K562 (cell line): ENCODE results near the gene DLK1. TPM values are rescaled to one million over a fixed set of nuclear protein-coding genes. Genes with fewer than 3 reads are reported as not detected.

ENCODE experiments used
- ATAC-seq: fragments of 200-7000 bp; cut with Tn5 transposase; 3 replicates; pipeline ENCODE4 v1.9.1; 2020; ENCODE audit warnings: moderate library complexity
- BruUV-seq: library from RNA; stranded (reverse); fragments of 400-500 nt; replicated peaks from 2 replicates; lab custom pipeline; 2021; lab: Mats Ljungman, UMichigan
- CTCF ChIA-PET: fragments of 300-600 bp; formaldehyde crosslinking; extraction: SDS; loops from one replicate; lab custom pipeline; 2021; ENCODE audit warnings: low intra/inter-chr PET ratio; lab: Yijun Ruan, JAX
- POLR2A ChIA-PET: fragments of 300-600, 350-650 bp; sonication (Branson Sonifier 250); formaldehyde crosslinking; extraction: SDS; loops from one replicate; lab custom pipeline; 2021; ENCODE audit warnings: antibody characterized with exemption, inconsistent platforms; lab: Yijun Ruan, JAX
- DNase-seq, 4 experiments: peaks; one replicate each; pipeline versions ENCODE4 v3.0.0 to v3.0.0-alpha.2; 2011 to 2018; ENCODE audit warnings: low spot score in 3 of 4, mixed read lengths in 3 of 4; ENCODE audit errors: extremely low read depth in 1 of 4
- FAIRE-seq: peaks from 2 replicates; lab custom pipeline; 2011; peaks lifted over from hg19 to GRCh38; lab: Jason Lieb, UNC
- H2AFZ ChIP-seq: 2 replicates; pipeline ENCODE4 v1.6.0; 2011; ENCODE audit warnings: low read depth, low read length, control low read depth, inconsistent platforms
- H3K27ac ChIP-seq: fragments of 200-600 bp; 3 replicates; pipeline ENCODE4 v1.8.0; 2011; ENCODE audit warnings: low read depth, mild to moderate bottlenecking, control low read depth, inconsistent platforms, low read length, moderate library complexity, mixed read lengths; ENCODE audit errors: extremely low read depth
- H3K27me3 ChIP-seq, 2 experiments: fragments of 300-600 bp in 1 of 2; 2 replicates in 1 of 2; 3 replicates in 1 of 2; pipeline versions ENCODE4 v1.6.0 to v1.8.0; 2011; ENCODE audit warnings: inconsistent platforms in 2 of 2, low read length in 2 of 2, mild to moderate bottlenecking in 1 of 2, mixed read lengths in 1 of 2, moderate library complexity in 1 of 2; ENCODE audit not compliant: control insufficient read depth in 2 of 2, insufficient read depth in 2 of 2
- H3K36me3 ChIP-seq: fragments of 300-600 bp; 3 replicates; pipeline ENCODE4 v1.8.0; 2011; ENCODE audit warnings: mild to moderate bottlenecking, low read length, inconsistent platforms; ENCODE audit not compliant: control insufficient read depth, insufficient read depth
- H3K4me1 ChIP-seq, 2 experiments: fragments of 200-600 bp in 1 of 2; replicated peaks in 1 of 2; 2 replicates in 1 of 2; 3 replicates in 1 of 2; pipeline versions ENCODE4 v1.5.1 to v1.8.0; 2011; ENCODE audit warnings: inconsistent platforms in 2 of 2, low read length in 2 of 2, mild to moderate bottlenecking in 1 of 2, mixed read lengths in 1 of 2, moderate library complexity in 1 of 2; ENCODE audit not compliant: control insufficient read depth in 2 of 2, insufficient read depth in 2 of 2
- H3K4me2 ChIP-seq: 2 replicates; pipeline ENCODE4 v1.6.1; 2011; ENCODE audit warnings: low read length, control low read depth, inconsistent platforms, mixed read lengths; ENCODE audit not compliant: insufficient read depth
- H3K4me3 ChIP-seq: fragments of 200-600 bp; sonication (generic), shearing (Covaris generic); 2 replicates; pipeline ENCODE4 v1.5.1; 2016; ENCODE audit warnings: control low read depth, inconsistent platforms
- H3K79me2 ChIP-seq: fragments of 200-600 bp; 3 replicates; pipeline ENCODE4 v1.8.0; 2011; ENCODE audit warnings: low read length, inconsistent platforms; ENCODE audit not compliant: control insufficient read depth, insufficient read depth
- H3K9ac ChIP-seq, 2 experiments: 2 replicates each; pipeline versions ENCODE4 v1.6.0 to v1.6.1; 2011; ENCODE audit warnings: low read depth in 2 of 2, low read length in 2 of 2, control low read depth in 1 of 2, inconsistent platforms in 1 of 2, mild to moderate bottlenecking in 1 of 2, mixed read lengths in 1 of 2; ENCODE audit not compliant: insufficient read depth in 1 of 2
- H3K9me1 ChIP-seq: one replicate; pipeline ENCODE4 v1.6.0; 2011; ENCODE audit warnings: inconsistent platforms, mild to moderate bottlenecking, low read length, moderate library complexity; ENCODE audit not compliant: control insufficient read depth, insufficient read depth
- H3K9me3 ChIP-seq: replicated peaks from 2 replicates; pipeline ENCODE4 v1.5.1; 2011; ENCODE audit warnings: low read depth, low read length, inconsistent platforms; ENCODE audit not compliant: control insufficient read depth, insufficient read depth
- H4K20me1 ChIP-seq: replicated peaks from 2 replicates; pipeline ENCODE4 v1.6.1; 2011; ENCODE audit warnings: low read length, inconsistent platforms, mixed read lengths; ENCODE audit not compliant: control insufficient read depth, insufficient read depth
- ESRRB ChIP-seq: fragments of 250-450 bp; sonication (Bioruptor Pico); IDR thresholded peaks from 2 replicates; pipeline ENCODE4 v1.5.0; 2020; ENCODE audit warnings: mild to moderate bottlenecking, moderate library complexity, borderline replicate concordance
- ZBTB33 ChIP-seq: sonication (generic); formaldehyde crosslinking; IDR thresholded peaks from 2 replicates; pipeline ENCODE4 v1.8.1; 2023; ENCODE audit warnings: mild to moderate bottlenecking, missing genetic modification reagents
- ZBTB5 ChIP-seq: fragments of 450-650 bp; IDR thresholded peaks from 2 replicates; pipeline ENCODE4 v1.6.1; 2017; ENCODE audit warnings: antibody characterized with exemption
- ZC3H4 ChIP-seq: sonication (generic); formaldehyde crosslinking; IDR thresholded peaks from 2 replicates; pipeline ENCODE4 v1.9.0; 2021; ENCODE audit warnings: missing genetic modification reagents, borderline replicate concordance
- ZNF146 ChIP-seq: IDR thresholded peaks from one replicate; pipeline ENCODE4 v1.6.1; 2018; ENCODE audit warnings: missing compliant biosample characterization; ENCODE audit not compliant: unreplicated experiment
- ZNF232 ChIP-seq: sonication (generic); formaldehyde crosslinking; IDR thresholded peaks from 2 replicates; pipeline ENCODE4 v1.8.0; 2022; ENCODE audit warnings: mild to moderate bottlenecking, missing genetic modification reagents
- WGBS: fragments of 100-300 bp; shearing (Covaris generic); methylation state at CpG from one replicate; pipeline ENCODE4 v1.1.6; 2016; ENCODE audit warnings: low coverage, mixed read lengths; ENCODE audit not compliant: insufficient coverage; ENCODE audit errors: missing lambda C conversion rate; 5-methylcytosine and 5-hydroxymethylcytosine counted together
- in situ Hi-C: fragments of 300-500 bp; cut with MboI; formaldehyde crosslinking; loops from 4 replicates; pipeline ENCODE4 v1.15.0; 2018; ENCODE audit warnings: inconsistent platforms, mixed read lengths
- intact Hi-C: fragments of 100-400 bp; cut with micrococcal nuclease; formaldehyde crosslinking; loops from 2 replicates; pipeline ENCODE4 v1.14.2; 2022
- polyA plus RNA-seq, 8 experiments: library from polyadenylated mRNA; depleted of rRNA in 4 of 8; stranded (reverse) in 5 of 8; unstranded in 3 of 8; fragments of >200 nt; fragmentation: Nextera tagmentation in 2 of 8; fragmentation: Illumina TruSeq in 1 of 8; extraction: Ambion mirVana in 2 of 8; extraction: Trizol in 1 of 8; gene quantifications; 2 replicates each; pipeline versions ENCODE4 v1.2.1 to v1.2.3, GENCODE V29; 2011 to 2014; ENCODE audit warnings: inconsistent platforms in 1 of 8, missing spikeins in 1 of 8
- total RNA-seq, 7 experiments: library from RNA; depleted of rRNA in 6 of 7; stranded (reverse); fragments of >200 nt in 6 of 7; fragmentation: Illumina TruSeq in 2 of 7; extraction: Trizol in 2 of 7; gene quantifications; 2 replicates each; pipeline versions ENCODE4 v1.2.1 to v1.2.3, GENCODE V29; 2011 to 2021; ENCODE audit warnings: low replicate concordance in 1 of 7

Gene DLK1
- total and polyA plus RNA-seq, 9 of the 15 experiments (the other 6 are each of a cell fraction or from before 2014, with no cell fraction given) = 4.4 to 97.2 (median 15.3) TPM

GRCh38 chr14:100740929-100741328, 14.2 kb downstream of the DLK1 start:
- H2AFZ ChIP-seq = peak overlapping the region; percentile 44; the same call in 1 of the 2 replicates
- TF ChIP-seq ZNF232 (CRISPR knock-in tag) (no peak), ZNF146 (CRISPR knock-in tag) (no peak), ZBTB33 (CRISPR knock-in tag) (0 out of 2 replicates have a peak, but pooled peaks have one; percentile 44), ZBTB5 (no peak), ESRRB (CRISPR knock-in tag) (no peak), ZC3H4 (no peak)
- TF ChIP-seq, all 486 proteins: peak for 1
- Histone ChIP-seq H3K9me3 (no peaks in the 10 kb centered on the region), H3K9me1 (no peaks in the 10 kb centered on the region), H3K27me3 (no peaks in the 10 kb centered on the region), H3K27ac (no peak overlapping the region), H3K36me3 (no peaks in the 10 kb centered on the region), H3K79me2 (no peaks in the 10 kb centered on the region), H3K4me2 (no peak overlapping the region), H4K20me1 (no peaks in the 10 kb centered on the region), H3K4me1 (peaks cover 0 to 20% of the 10 kb centered on the region in 2 experiments; a peak in 2 of 5 replicates), H3K9ac (no peak overlapping the region), H3K4me3 (no peak overlapping the region)
- no peak for ATAC-seq
- intact Hi-C loops (no loop called here), in situ Hi-C loops (no loop called here)
- ChIA-PET CTCF (no interaction called here), POLR2A (no interaction called here)
- FAIRE-seq = no peak
- no TSS peak for BruUV-seq
- DNase-seq = no peak
- 85% methylated on average over 6 of the region's 7 CpGs for WGBS
